Activated CD4-positive, CD25-positive, alpha-beta regulatory T cell treated with anti-CD3 and anti-CD28 coated beads, Interleukin-2, amount 50 U/mL, for 16 hours (primary cell): ENCODE data around the gene ZSWIM6.

Experiments
- DNase-seq: peaks from one replicate; pipeline ENCODE4 v3.0.0-alpha.2; 2020; ENCODE audit warnings: low read depth, low spot score

Gene ZSWIM6

GRCh38 chr5:61479850-61480614, 148.0 kb downstream of the ZSWIM6 start:
- DNase-seq: no peak

GRCh38 chr5:61482980-61483379, 150.9 kb downstream of the ZSWIM6 start:
- no peak for DNase-seq

DNA sequence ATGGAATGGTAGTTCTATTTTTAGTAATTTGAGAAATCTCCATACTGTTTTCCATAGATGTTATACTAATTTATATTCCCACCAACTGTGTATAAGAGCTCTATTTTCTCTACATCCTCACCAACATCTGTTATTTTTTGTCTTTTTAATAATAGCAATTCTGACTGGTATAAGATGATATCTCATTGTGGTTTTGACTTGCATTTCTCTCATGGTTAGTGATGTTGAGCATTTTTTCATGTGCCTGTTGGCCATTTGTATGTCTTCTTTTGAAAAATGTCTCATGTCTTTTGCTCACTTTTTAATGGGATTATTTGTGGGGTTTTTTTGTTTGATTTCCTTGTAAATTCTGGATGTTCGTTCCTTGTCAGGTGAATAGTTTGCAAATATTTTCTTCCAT, 154.4 kb downstream of the ZSWIM6 start:
- DNase-seq: no peak

- DNase-seq: no peak
These were observed 157.5 kb downstream of the ZSWIM6 start for GRCh38 chr5:61489574-61489973.

GRCh38 chr5:61491861-61492260, 159.8 kb downstream of the ZSWIM6 start:
- no peak for DNase-seq

- no peak for DNase-seq
These were observed 161.9 kb downstream of the ZSWIM6 start for GRCh38 chr5:61493973-61494372.

- no peak for DNase-seq
These were observed 164.4 kb downstream of the ZSWIM6 start for GRCh38 chr5:61496446-61496845.

- DNase-seq: no peak
These were observed 164.8 kb downstream of the ZSWIM6 start for GRCh38 chr5:61496860-61497259.

GRCh38 chr5:61498121-61498520, 166.1 kb downstream of the ZSWIM6 start:
- no peak for DNase-seq

GRCh38 chr5:61501971-61502370, 169.9 kb downstream of the ZSWIM6 start:
- DNase-seq: no peak

DNA sequence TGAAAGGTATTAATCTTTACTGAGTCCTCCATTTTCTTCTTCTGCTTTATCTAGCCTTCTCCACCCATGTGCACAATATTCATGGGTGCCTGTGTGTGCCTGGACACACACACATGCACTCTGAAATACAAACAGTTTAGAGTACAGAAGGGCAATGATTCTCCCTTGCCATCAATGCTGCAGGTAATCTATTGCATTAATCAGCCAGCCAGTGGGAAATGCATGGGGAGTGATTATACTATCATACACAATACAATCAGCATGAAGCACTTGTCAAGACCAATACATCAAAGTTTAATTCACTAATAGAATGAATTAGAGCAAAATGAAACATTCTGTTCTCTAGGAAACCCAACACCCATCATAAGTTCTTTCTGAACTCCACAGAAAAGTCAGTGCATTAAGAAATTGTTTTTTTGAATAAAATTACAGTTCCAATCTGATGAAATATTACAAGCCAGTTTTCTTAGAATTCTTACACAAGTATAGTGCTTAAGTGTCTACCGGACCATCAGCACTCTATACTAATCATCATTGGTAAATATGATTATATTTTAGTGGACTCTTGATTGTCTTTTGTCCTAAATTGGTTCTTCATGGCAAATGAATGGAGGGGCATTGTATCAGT, 172.2 kb downstream of the ZSWIM6 start:
- no peak for DNase-seq

- no peak for DNase-seq
These were observed 173.2 kb downstream of the ZSWIM6 start for GRCh38 chr5:61505281-61505680.

- DNase-seq: no peak
These were observed 175.2 kb downstream of the ZSWIM6 start for GRCh38 chr5:61507232-61507631.

DNA sequence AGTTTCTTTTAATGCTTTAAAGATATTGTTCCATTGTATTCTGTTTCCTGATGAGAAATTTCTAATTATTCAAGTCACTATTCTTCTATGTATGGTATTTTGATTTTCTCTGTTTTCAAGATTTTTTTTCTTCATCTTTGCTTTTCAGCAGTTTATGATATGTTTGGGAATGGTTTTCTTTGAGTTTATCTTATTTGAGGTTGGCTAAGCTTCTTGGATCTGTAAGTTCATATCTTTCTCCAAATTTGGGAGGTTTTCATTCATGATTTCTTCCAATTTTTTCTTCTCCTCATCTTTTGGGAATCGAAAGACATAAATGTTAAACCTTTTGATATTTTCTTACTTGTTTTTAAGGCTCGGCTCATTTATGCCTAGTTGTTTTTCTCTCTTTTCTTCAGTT, 184.9 kb downstream of the ZSWIM6 start:
- no peak for DNase-seq

- no peak for DNase-seq
These were observed 187.7 kb downstream of the ZSWIM6 start for GRCh38 chr5:61519728-61520277.

- no peak for DNase-seq
These were observed 191.0 kb downstream of the ZSWIM6 start for GRCh38 chr5:61523073-61523472.

DNA sequence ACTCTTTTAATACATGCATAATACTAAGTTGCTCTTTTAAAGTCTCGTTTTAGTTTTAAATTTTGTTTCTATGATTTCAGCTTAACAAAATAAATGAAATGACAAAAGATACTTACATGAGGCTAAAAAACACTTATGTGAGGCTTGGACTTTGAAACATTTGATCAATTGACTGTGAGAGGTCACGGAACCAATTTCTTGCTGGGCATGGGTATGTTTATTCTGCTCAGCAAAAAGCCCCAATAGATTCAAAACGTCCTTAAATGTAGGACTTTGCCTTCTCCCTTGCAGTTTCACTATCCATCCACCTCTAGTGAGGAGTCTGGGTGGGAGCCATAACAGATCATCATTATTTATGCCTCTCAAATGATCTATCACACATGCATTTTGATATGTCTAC, 191.9 kb downstream of the ZSWIM6 start:
- no peak for DNase-seq

DNA sequence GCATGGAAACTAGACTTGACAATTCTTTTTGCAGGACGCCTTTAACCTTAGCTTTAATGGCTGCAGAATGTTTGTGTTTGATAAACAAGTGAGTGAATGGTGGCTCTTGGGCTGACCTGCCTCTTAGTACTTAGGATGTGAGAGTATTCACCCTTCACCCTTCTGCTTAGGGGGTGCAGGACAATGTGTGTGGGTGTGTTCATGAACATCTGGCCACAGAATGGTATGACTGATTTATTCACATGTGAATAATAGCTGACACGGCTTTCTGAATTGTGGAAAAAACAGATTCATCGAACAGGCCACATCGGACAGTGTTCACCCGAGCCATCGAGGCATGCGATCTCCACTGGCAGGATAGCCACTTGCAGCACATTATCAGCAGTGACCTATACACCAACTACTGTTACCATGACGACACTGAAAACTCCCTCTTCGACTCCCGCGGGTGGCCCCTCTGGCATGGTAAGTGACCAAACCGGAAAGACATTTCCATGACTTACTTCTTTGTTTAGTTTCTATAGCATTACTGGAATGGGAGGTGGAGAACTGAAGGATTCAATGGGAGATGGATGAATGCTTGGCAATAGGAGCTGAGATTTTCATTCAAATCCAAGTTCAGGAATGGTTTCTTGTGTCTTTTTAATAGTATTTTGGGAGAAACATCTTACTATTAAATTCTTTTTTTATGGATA, 193.6 kb downstream of the ZSWIM6 start:
- no peak for DNase-seq

GRCh38 chr5:61526207-61526519, 194.1 kb downstream of the ZSWIM6 start:
- no peak for DNase-seq

DNA sequence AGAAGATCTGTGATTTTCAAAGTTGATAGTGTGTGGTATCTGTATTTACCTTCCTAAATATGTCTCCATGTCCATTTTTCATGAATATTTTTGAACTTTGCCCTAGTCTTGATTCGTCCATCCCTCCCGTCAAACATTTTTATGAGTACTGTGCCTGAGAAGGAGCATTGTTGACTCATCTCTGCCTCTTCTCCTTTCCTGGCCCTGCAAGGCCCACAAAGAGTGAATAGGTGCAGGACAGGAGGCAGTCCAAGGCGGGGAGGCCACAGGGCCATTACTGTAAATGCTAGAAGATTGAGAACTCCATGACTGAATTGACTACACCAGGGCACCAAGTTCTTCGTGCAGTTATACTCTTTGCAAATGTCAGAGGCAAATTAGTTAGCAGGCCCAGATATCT, 200.9 kb downstream of the ZSWIM6 start:
- DNase-seq: no peak

DNA sequence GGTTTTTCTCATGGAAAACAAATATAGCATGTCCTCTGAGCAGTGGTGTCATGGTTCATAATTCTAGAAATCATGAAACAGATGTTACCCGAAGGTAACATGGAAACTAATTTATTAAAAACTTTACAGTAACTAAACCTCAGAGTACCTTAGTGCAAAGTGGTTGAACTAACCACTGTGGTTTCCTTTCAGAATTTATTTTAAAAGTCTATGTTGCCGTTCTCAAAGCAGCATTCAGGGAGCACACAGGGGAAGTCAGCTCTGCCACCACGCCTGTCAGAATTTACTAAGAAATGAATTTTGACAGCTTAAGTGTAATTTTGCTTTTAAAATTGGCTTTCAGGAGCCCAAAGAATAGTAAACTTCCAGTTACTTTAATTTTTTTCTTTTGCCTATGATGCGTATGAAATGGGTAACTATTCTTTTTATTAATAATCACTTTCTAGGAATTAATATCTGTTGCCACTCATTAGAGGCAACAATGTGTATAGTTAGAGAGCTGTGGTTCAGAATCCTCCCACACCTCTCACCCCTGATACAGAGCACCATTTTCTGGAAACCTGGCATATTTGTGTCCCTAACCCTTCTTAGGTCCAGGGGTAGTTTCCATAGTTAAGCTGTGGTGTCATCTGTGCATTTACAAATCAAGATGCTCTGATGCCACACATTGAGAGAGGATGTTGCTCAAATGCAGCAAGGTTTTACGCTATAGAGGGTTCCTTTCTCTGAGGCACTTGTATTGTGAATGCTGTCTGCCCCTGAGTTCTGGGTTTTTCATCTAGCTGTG, 202.6 kb downstream of the ZSWIM6 start:
- no peak for DNase-seq

DNA sequence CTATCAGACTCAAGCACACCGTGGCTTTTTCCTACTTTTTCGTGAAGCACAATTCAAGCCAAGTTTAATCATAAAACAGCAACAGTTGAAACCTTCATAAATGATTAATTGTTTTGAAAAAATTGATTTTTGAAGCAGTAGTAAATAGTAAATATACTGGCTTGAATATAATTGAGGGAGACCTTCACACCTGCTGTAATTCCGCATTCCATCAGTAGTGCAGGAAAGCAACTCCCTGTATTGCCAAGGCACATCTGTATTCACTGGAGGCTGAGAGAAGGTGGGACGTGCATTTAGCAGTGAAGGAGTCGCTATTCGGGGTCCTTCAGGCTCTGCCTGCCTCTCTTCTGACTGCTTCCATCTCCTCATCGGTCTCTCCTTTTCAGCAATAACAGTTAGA, 203.8 kb downstream of the ZSWIM6 start:
- DNase-seq: no peak
